ENCODE results near the gene CYREN. TPM values are rescaled to one million over a fixed set of nuclear protein-coding genes. Genes with fewer than 3 reads are reported as not detected.
"Not testable (repeated sequence)": the region's sequence is repeated elsewhere in the genome, so short reads cannot be mapped to it uniquely, and the experiment has no call there.

CYREN gene
- total RNA-seq, 2 experiments from 2014 or later, result 69.4 to 81.9 TPM

- Histone ChIP-seq H4K20me1 (ENCODE audit: insufficient read depth, low read length) (no peaks in the 10 kb centered on the region), H3K9me3 (ENCODE audit: low read length) (no peaks in the 10 kb centered on the region), H2AFZ (ENCODE audit: low read length) (no peak overlapping the region), H3K36me3 (ENCODE audit: insufficient read depth, low read length) (no peaks in the 10 kb centered on the region), H3K4me3 (ENCODE audit: low read depth, low read length, poor library complexity, severe bottlenecking) (no peak overlapping the region), H3K27ac (ENCODE audit: low read depth, low read length, poor library complexity, severe bottlenecking) (no peak overlapping the region), H3K9me2 (ENCODE audit: insufficient read depth, low read length) (no peaks in the 10 kb centered on the region), H3K79me2 (ENCODE audit: insufficient read depth, low read depth, low read length) (no peaks in the 10 kb centered on the region), H3K4me2 (ENCODE audit: low read length) (no peak overlapping the region), H3K4me1 (ENCODE audit: insufficient read depth, low read length, poor library complexity, severe bottlenecking) (peaks cover 9% of the 10 kb centered on the region)
- POLR2A ChIA-PET, result interaction anchor here (0.6 kb wide), 1 partner anchor 70 kb away, joined by 3 read pairs; no protein-coding TSS in a partner anchor
- intact Hi-C loops (cut with micrococcal nuclease; ENCODE audit: unreplicated experiment), result no loop called here
- no peak for DNase-seq (ENCODE audit: low spot score)
- TF ChIP-seq EZH2phosphoT487 (IDR thresholded peaks at IDR 0.05; ENCODE audit: borderline replicate concordance, low read depth, low read length), result no peak
- TF ChIP-seq CTCF (conservative IDR thresholded peaks at IDR 0.05; ENCODE audit: low read length), result no peak
- no TSS peak for BruUV-seq (replicated peaks)
- CTCF ChIA-PET (ENCODE audit: unreplicated experiment), result no interaction called here
Observed at GRCh38 chr7:135143885-135144668, 26.4 kb downstream of the CYREN start.

- ChIA-PET CTCF (ENCODE audit: unreplicated experiment) (no interaction called here), POLR2A (interaction anchor here (0.5 to 1.4 kb wide), 4 partner anchors 15 to 171 kb away, joined by 3 to 4 read pairs (median 3); no protein-coding TSS in a partner anchor)
- Histone ChIP-seq H3K27ac (ENCODE audit: low read depth, low read length, poor library complexity, severe bottlenecking) (no peak overlapping the region), H3K4me3 (ENCODE audit: low read depth, low read length, poor library complexity, severe bottlenecking) (no peak overlapping the region), H3K9me3 (ENCODE audit: low read length) (0 out of 2 replicates have a peak, but pooled peaks cover 7% of the 10 kb centered on the region), H2AFZ (ENCODE audit: low read length) (no peak overlapping the region), H3K9me2 (ENCODE audit: insufficient read depth, low read length) (no peaks in the 10 kb centered on the region), H4K20me1 (ENCODE audit: insufficient read depth, low read length) (no peaks in the 10 kb centered on the region), H3K36me3 (ENCODE audit: insufficient read depth, low read length) (no peaks in the 10 kb centered on the region), H3K4me1 (ENCODE audit: insufficient read depth, low read length, poor library complexity, severe bottlenecking) (no peaks in the 10 kb centered on the region), H3K79me2 (ENCODE audit: insufficient read depth, low read depth, low read length) (no peaks in the 10 kb centered on the region), H3K4me2 (ENCODE audit: low read length) (no peak overlapping the region)
- no TSS peak for BruUV-seq (replicated peaks)
- TF ChIP-seq CTCF (conservative IDR thresholded peaks at IDR 0.05; ENCODE audit: low read length), result no peak
- TF ChIP-seq EZH2phosphoT487 (IDR thresholded peaks at IDR 0.05; ENCODE audit: borderline replicate concordance, low read depth, low read length), result no peak
- no peak for DNase-seq (ENCODE audit: low spot score)
- intact Hi-C loops (cut with micrococcal nuclease; ENCODE audit: unreplicated experiment), result no loop called here
Observed at GRCh38 chr7:135129579-135129978, 40.9 kb downstream of the CYREN start.

- no TSS peak for BruUV-seq (replicated peaks)
- 0 out of 2 replicates have a peak, but pooled peaks cover 7% of the 10 kb centered on the region for H3K9me3 ChIP-seq (ENCODE audit: low read length)
- ChIA-PET CTCF (ENCODE audit: unreplicated experiment) (no interaction called here), POLR2A (interaction anchor here (0.6 to 1.4 kb wide), 3 partner anchors 14 to 83 kb away, joined by 3 to 4 read pairs (median 3); no protein-coding TSS in a partner anchor)
- DNase-seq (ENCODE audit: low spot score), result no peak
- H3K9me2 ChIP-seq (ENCODE audit: insufficient read depth, low read length), result no peaks in the 10 kb centered on the region
- no peak overlapping the region for H3K27ac ChIP-seq (ENCODE audit: low read depth, low read length, poor library complexity, severe bottlenecking)
- intact Hi-C loops (cut with micrococcal nuclease; ENCODE audit: unreplicated experiment), result no loop called here
- TF ChIP-seq EZH2phosphoT487 (IDR thresholded peaks at IDR 0.05; ENCODE audit: borderline replicate concordance, low read depth, low read length) (no peak), CTCF (conservative IDR thresholded peaks at IDR 0.05; ENCODE audit: low read length) (no peak)
- H2AFZ ChIP-seq (ENCODE audit: low read length), result no peak overlapping the region
- H3K4me3 ChIP-seq (ENCODE audit: low read depth, low read length, poor library complexity, severe bottlenecking), result no peak overlapping the region
- no peaks in the 10 kb centered on the region for H4K20me1 ChIP-seq (ENCODE audit: insufficient read depth, low read length)
- H3K4me1 ChIP-seq (ENCODE audit: insufficient read depth, low read length, poor library complexity, severe bottlenecking), result no peaks in the 10 kb centered on the region
- H3K36me3 ChIP-seq (ENCODE audit: insufficient read depth, low read length), result no peaks in the 10 kb centered on the region
- no peak overlapping the region for H3K4me2 ChIP-seq (ENCODE audit: low read length)
- H3K79me2 ChIP-seq (ENCODE audit: insufficient read depth, low read depth, low read length), result no peaks in the 10 kb centered on the region
Observed at GRCh38 chr7:135128931-135129330, 41.6 kb downstream of the CYREN start.

GRCh38 chr7:135124631-135125030 is 45.9 kb downstream of the CYREN start:
- H3K4me1 ChIP-seq (ENCODE audit: insufficient read depth, low read length, poor library complexity, severe bottlenecking); H3K4me2 ChIP-seq (ENCODE audit: low read length); H3K4me3 ChIP-seq (ENCODE audit: low read depth, low read length, poor library complexity, severe bottlenecking); H2AFZ ChIP-seq (ENCODE audit: low read length); H3K9me3 ChIP-seq (ENCODE audit: low read length); H3K9me2 ChIP-seq (ENCODE audit: insufficient read depth, low read length); H4K20me1 ChIP-seq (ENCODE audit: insufficient read depth, low read length); H3K36me3 ChIP-seq (ENCODE audit: insufficient read depth, low read length); BruUV-seq (replicated peaks); DNase-seq (ENCODE audit: low spot score); intact Hi-C loops (cut with micrococcal nuclease; ENCODE audit: unreplicated experiment); H3K27ac ChIP-seq (ENCODE audit: low read depth, low read length, poor library complexity, severe bottlenecking); H3K79me2 ChIP-seq (ENCODE audit: insufficient read depth, low read depth, low read length): not testable (repeated sequence)
- POLR2A ChIA-PET, result interaction anchor here (0.6 to 1.0 kb wide), 4 partner anchors 7 to 550 kb away, joined by 3 to 6 read pairs (median 4); no protein-coding TSS in a partner anchor
- CTCF ChIA-PET (ENCODE audit: unreplicated experiment), result interaction anchor here (0.5 kb wide), 1 partner anchor 53 kb away, joined by 3 read pairs; no protein-coding TSS in a partner anchor
